ENCODE results near the gene CANT1.

Gene CANT1

GRCh38 chr17:79043191-79043930, 33.8 kb upstream of the CANT1 start:
- Histone ChIP-seq H3K9me3 (ENCODE audit: control insufficient read depth, low read length) (no peaks in the 10 kb centered on the region), H3K4me1 (ENCODE audit: control insufficient read depth, insufficient read depth, low read length, poor library complexity, severe bottlenecking) (no peaks in the 10 kb centered on the region), H3K36me3 (ENCODE audit: control insufficient read depth, insufficient read depth, low read length) (no peaks in the 10 kb centered on the region), H3K4me3 (ENCODE audit: extremely low read depth, insufficient read depth, low read length, poor library complexity, severe bottlenecking) (no peak overlapping the region), H3K27ac (ENCODE audit: low read depth, low read length, severe bottlenecking) (no peak overlapping the region)
- 81 to 90% methylated on average over 5 to 10 of the region's 10 CpGs for WGBS, 2 experiments (ENCODE audit: insufficient coverage in 2 of 2)

DNA sequence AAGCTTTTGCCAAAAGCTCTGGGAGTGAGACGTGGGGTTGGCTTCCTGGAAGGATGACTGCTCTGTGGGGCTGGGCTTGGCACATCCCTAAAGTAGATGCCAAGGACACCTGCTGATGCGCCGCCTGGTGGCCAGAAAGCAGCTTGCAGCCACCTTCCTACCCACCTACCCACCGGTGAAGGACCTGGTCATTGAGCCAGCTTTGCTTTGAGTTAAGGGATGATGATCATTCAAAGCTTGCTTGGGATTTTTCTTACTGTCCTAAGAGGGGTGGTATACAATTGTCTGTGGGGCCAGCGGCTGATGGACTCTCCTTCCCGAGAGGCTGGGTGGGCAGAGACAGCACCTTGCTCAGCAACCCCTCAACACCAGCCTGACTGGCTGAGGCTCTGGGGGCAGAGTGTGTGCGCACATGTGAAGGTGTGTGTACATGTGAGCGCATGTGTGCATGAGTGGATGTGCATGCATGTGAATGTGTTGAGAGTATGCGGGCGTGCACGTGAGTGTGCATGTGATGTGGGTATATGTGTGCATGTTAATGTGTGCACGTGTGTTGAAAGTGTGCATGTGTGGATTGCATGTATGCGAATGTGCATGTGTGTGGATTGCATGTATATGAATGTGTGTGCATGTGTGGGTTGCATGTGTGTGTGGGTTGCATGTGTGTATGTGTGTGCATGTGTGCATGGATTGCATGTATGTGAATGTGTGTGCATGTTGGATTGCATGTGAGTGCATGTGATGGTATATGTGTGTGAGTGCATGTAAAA, 33.0 kb upstream of the CANT1 start:
- Histone ChIP-seq H3K4me3 (ENCODE audit: extremely low read depth, insufficient read depth, low read length, poor library complexity, severe bottlenecking) (no peak overlapping the region), H3K27ac (ENCODE audit: low read depth, low read length, severe bottlenecking) (no peak overlapping the region), H3K4me1 (ENCODE audit: control insufficient read depth, insufficient read depth, low read length, poor library complexity, severe bottlenecking) (no peaks in the 10 kb centered on the region), H3K36me3 (ENCODE audit: control insufficient read depth, insufficient read depth, low read length) (no peaks in the 10 kb centered on the region), H3K9me3 (ENCODE audit: control insufficient read depth, low read length) (no peaks in the 10 kb centered on the region)
- 79 to 88% methylated on average over 9 to 10 of the region's 13 CpGs for WGBS, 2 experiments (ENCODE audit: insufficient coverage in 2 of 2)

- no peaks in the 10 kb centered on the region for H3K9me3 ChIP-seq (ENCODE audit: control insufficient read depth, low read length)
- H3K27ac ChIP-seq (ENCODE audit: low read depth, low read length, severe bottlenecking) = no peak overlapping the region
- H3K4me3 ChIP-seq (ENCODE audit: extremely low read depth, insufficient read depth, low read length, poor library complexity, severe bottlenecking) = no peak overlapping the region
- H3K36me3 ChIP-seq (ENCODE audit: control insufficient read depth, insufficient read depth, low read length) = no peaks in the 10 kb centered on the region
- 85 to 88% methylated on average over 14 to 23 of the region's 29 CpGs for WGBS, 2 experiments (ENCODE audit: insufficient coverage in 2 of 2)
- H3K4me1 ChIP-seq (ENCODE audit: control insufficient read depth, insufficient read depth, low read length, poor library complexity, severe bottlenecking) = no peaks in the 10 kb centered on the region
These were observed 32.3 kb upstream of the CANT1 start for GRCh38 chr17:79041723-79042420.

DNA sequence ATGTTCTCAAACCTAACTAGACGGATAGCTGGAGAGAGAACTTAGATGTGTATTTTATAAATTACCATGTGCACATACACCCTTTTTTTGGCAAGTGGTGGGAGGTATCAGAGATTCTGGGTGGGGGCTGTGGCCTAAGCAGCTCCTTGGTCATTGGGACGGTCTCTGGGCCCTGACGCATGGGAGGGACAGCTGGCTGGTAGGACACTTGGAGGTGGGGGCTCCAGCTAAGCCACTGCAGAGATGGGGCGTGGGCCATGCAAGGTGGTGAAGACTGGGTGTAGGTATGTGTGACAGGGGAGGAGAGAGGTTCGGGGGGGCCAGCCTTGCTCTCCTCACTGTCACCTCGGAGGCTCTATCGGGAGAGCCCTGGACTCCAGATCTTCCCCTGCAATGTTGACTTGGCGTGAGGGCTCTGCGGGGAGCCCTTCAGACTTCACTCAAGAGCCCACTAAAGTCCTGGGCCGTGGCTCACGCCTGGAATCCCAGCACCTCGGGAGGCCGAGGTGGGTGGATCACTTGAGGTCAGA, 31.5 kb upstream of the CANT1 start:
- Histone ChIP-seq H3K36me3 (ENCODE audit: control insufficient read depth, insufficient read depth, low read length) (no peaks in the 10 kb centered on the region), H3K4me3 (ENCODE audit: extremely low read depth, insufficient read depth, low read length, poor library complexity, severe bottlenecking) (no peak overlapping the region), H3K9me3 (ENCODE audit: control insufficient read depth, low read length) (no peaks in the 10 kb centered on the region), H3K4me1 (ENCODE audit: control insufficient read depth, insufficient read depth, low read length, poor library complexity, severe bottlenecking) (no peaks in the 10 kb centered on the region), H3K27ac (ENCODE audit: low read depth, low read length, severe bottlenecking) (no peak overlapping the region)
- WGBS, 2 experiments (ENCODE audit: insufficient coverage in 2 of 2) = 83 to 89% methylated on average over 9 to 12 of the region's 13 CpGs

DNA sequence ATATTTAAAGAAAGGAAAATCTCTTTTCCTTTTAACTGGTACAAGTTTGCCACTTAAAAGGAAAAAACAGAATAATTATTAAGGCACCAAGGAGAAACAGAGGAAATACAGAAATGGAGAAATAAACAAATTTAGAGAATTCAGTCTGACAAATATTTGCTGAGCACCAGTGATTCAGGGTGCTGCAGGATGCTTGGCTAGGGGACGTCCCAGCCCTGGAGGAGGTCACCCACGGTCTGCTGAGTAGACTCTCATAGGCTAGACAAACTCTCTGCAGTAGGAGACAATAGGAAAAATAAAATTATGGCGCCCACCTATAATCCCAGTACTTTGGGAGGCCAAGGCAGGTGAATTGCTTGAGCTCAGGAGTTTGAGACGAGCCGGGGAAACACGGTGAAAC, 30.3 kb upstream of the CANT1 start:
- no peaks in the 10 kb centered on the region for H3K9me3 ChIP-seq (ENCODE audit: control insufficient read depth, low read length)
- H3K4me1 ChIP-seq (ENCODE audit: control insufficient read depth, insufficient read depth, low read length, poor library complexity, severe bottlenecking) = no peaks in the 10 kb centered on the region
- whole genome bisulfite sequencing, 2 experiments (ENCODE audit: insufficient coverage in 2 of 2) = 67 to 86% methylated on average over 5 to 6 of the region's 6 CpGs
- H3K27ac ChIP-seq (ENCODE audit: low read depth, low read length, severe bottlenecking) = no peak overlapping the region
- H3K36me3 ChIP-seq (ENCODE audit: control insufficient read depth, insufficient read depth, low read length) = no peaks in the 10 kb centered on the region
- no peak overlapping the region for H3K4me3 ChIP-seq (ENCODE audit: extremely low read depth, insufficient read depth, low read length, poor library complexity, severe bottlenecking)

DNA sequence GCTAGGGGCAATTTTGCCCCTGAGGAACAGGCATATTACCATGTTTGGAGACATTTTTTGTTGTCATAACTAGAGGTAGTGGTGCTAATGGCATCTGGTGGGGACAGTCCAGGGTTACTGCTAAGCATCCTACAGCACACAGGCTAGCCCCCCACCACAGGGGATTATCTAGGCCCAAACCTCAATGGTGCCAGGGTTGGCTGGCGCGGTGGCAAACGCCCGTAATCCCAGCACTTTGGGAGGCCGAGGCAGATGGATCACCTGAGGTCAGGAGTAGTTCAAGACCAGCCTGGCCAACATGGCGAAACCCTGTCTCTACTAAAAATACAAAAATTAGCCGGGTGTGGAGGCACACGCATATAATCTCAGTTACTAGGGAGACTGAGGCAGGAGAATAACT, 29.6 kb upstream of the CANT1 start:
- H3K27ac ChIP-seq (ENCODE audit: low read depth, low read length, severe bottlenecking) = no peak overlapping the region
- no peaks in the 10 kb centered on the region for H3K4me1 ChIP-seq (ENCODE audit: control insufficient read depth, insufficient read depth, low read length, poor library complexity, severe bottlenecking)
- WGBS, 2 experiments (ENCODE audit: insufficient coverage in 2 of 2) = 81 to 83% methylated on average over 6 to 8 of the region's 8 CpGs

DNA sequence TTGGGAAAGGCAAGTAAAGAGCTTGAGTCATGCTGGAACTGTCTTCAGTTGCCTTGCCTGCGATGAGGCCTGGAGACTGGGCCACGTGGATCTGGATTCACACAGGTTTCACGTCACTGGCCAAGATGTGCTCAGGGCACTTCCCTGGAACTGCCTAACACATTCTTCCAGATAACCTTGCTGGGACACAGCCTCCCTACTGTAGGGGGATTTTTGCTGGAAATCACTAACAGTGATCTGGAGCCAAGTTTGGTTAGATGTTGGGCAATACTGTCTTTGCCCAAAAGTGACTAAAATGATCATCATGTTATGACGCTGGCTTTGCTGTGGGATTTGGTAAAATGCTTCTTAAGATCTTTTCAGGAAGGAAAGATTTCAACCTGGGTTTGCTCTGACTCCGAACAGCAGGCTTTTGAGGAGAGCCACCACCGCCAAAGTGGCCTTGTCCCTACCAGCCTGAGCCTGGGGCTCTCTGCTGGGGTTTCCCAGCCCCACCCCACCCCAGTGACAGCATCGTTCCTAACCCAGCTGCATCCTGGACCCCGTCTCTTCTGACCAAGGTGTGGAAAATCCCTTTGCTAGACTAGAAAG, 29.1 kb upstream of the CANT1 start:
- WGBS, 2 experiments (ENCODE audit: insufficient coverage in 2 of 2) = 86 to 95% methylated on average over 6 to 7 of the region's 8 CpGs
- Histone ChIP-seq H3K9me3 (ENCODE audit: control insufficient read depth, low read length) (no peaks in the 10 kb centered on the region), H3K4me3 (ENCODE audit: extremely low read depth, insufficient read depth, low read length, poor library complexity, severe bottlenecking) (no peak overlapping the region), H3K4me1 (ENCODE audit: control insufficient read depth, insufficient read depth, low read length, poor library complexity, severe bottlenecking) (no peaks in the 10 kb centered on the region), H3K27ac (ENCODE audit: low read depth, low read length, severe bottlenecking) (no peak overlapping the region), H3K36me3 (ENCODE audit: control insufficient read depth, insufficient read depth, low read length) (no peaks in the 10 kb centered on the region)

More for the DNA sequence above, 29.6 kb upstream of the CANT1 start:
- Histone ChIP-seq H3K4me3 (ENCODE audit: extremely low read depth, insufficient read depth, low read length, poor library complexity, severe bottlenecking) (no peak overlapping the region), H3K36me3 (ENCODE audit: control insufficient read depth, insufficient read depth, low read length) (no peaks in the 10 kb centered on the region), H3K9me3 (ENCODE audit: control insufficient read depth, low read length) (no peaks in the 10 kb centered on the region)

DNA sequence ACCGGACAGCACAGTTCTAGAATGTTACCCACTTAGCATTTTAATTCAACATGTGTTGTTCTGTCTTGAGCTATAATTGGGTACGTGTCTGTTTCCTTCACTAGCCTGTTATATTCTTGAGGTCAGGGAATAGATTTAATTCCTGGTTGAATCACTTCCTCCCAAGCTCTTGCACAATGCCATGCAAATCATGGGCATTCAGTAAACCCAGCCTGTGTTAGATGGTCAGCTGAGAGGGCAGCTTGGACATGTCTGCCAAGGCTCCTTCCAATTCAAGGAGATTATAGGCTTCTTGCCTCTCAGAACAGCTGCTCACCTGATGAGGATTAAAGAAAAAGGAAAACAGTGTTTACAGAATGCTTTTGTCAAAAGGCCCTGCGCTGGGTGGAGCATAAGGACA, 27.0 kb upstream of the CANT1 start:
- 100% methylated on average over 1 of the region's 3 CpGs for WGBS, 2 experiments (ENCODE audit: insufficient coverage in 2 of 2)
- no peaks in the 10 kb centered on the region for H3K4me1 ChIP-seq (ENCODE audit: control insufficient read depth, insufficient read depth, low read length, poor library complexity, severe bottlenecking)
- H3K4me3 ChIP-seq (ENCODE audit: extremely low read depth, insufficient read depth, low read length, poor library complexity, severe bottlenecking) = no peak overlapping the region
- H3K27ac ChIP-seq (ENCODE audit: low read depth, low read length, severe bottlenecking) = no peak overlapping the region
- H3K9me3 ChIP-seq (ENCODE audit: control insufficient read depth, low read length) = no peaks in the 10 kb centered on the region
- no peaks in the 10 kb centered on the region for H3K36me3 ChIP-seq (ENCODE audit: control insufficient read depth, insufficient read depth, low read length)

DNA sequence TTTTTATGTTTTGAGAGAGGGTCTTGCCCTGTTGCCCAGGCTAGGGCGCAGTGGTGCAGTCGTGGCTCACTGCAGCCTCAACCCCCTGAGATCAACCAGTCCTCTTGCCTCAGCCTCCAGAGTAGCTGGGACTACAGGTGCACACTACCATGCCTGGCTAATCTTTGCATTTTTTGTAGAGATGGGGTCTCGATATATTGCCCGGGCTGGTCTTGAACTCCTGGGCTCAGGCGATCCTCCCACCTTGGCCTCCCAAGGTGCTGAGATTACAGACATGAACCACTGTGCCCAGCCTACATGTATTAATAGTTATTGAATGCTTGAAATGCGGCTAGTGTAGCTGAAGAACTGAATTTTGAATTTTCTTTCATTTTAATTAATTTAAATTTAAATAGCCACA, 26.6 kb upstream of the CANT1 start:
- no peak overlapping the region for H3K27ac ChIP-seq (ENCODE audit: low read depth, low read length, severe bottlenecking)
- H3K9me3 ChIP-seq (ENCODE audit: control insufficient read depth, low read length) = no peaks in the 10 kb centered on the region
- WGBS, 2 experiments (ENCODE audit: insufficient coverage in 2 of 2) = 91 to 100% methylated on average over 2 to 5 of the region's 6 CpGs
- H3K36me3 ChIP-seq (ENCODE audit: control insufficient read depth, insufficient read depth, low read length) = no peaks in the 10 kb centered on the region
- H3K4me1 ChIP-seq (ENCODE audit: control insufficient read depth, insufficient read depth, low read length, poor library complexity, severe bottlenecking) = no peaks in the 10 kb centered on the region
- H3K4me3 ChIP-seq (ENCODE audit: extremely low read depth, insufficient read depth, low read length, poor library complexity, severe bottlenecking) = no peak overlapping the region

- WGBS, 2 experiments (ENCODE audit: insufficient coverage in 2 of 2) = 92 to 96% methylated on average over 3 to 6 of the region's 6 CpGs
- Histone ChIP-seq H3K27ac (ENCODE audit: low read depth, low read length, severe bottlenecking) (no peak overlapping the region), H3K9me3 (ENCODE audit: control insufficient read depth, low read length) (no peaks in the 10 kb centered on the region), H3K36me3 (ENCODE audit: control insufficient read depth, insufficient read depth, low read length) (no peaks in the 10 kb centered on the region), H3K4me3 (ENCODE audit: extremely low read depth, insufficient read depth, low read length, poor library complexity, severe bottlenecking) (no peak overlapping the region), H3K4me1 (ENCODE audit: control insufficient read depth, insufficient read depth, low read length, poor library complexity, severe bottlenecking) (no peaks in the 10 kb centered on the region)
These were observed 26.1 kb upstream of the CANT1 start for GRCh38 chr17:79035686-79036085.

Measured in mesodermal cell (in vitro differentiated cells).